ENCODE results near the gene CLASRP. TPM values are rescaled to one million over a fixed set of nuclear protein-coding genes. Genes with fewer than 3 reads are reported as not detected.

The CLASRP gene
- total RNA-seq, 4 donors from 2014 or later, result 48.2 to 96.8 (median 95.0) TPM

GRCh38 chr19:45071969-45072790 is 33.3 kb downstream of the CLASRP start:
- intact Hi-C loops (cut with DNase I), result no loop called here
- Histone ChIP-seq H3K4me3 (replicated peaks in 1 of 3) (no peak overlapping the region), H3K27me3 (no peaks in the 10 kb centered on the region), H3K36me3 (peaks cover 36 to 40% of the 10 kb centered on the region in 2 donors), H3K27ac (no peak overlapping the region), H3K9me3 (no peaks in the 10 kb centered on the region), H3K4me1 (peaks cover 5 to 18% of the 10 kb centered on the region in 2 donors)
- TF ChIP-seq POLR2A (IDR thresholded peaks at IDR 0.05) (no peak), CTCF (IDR thresholded peaks at IDR 0.05) (no peak)
- 77 to 95% methylated on average over 10 of the region's 34 CpGs for WGBS, 2 donors
- DNase-seq, result no peak

- no peak for DNase-seq
- H3K27ac ChIP-seq, result peak overlapping the region in 2 of 3 donors; percentile 24 to 44
- H3K36me3 ChIP-seq, result peaks cover 14 to 17% of the 10 kb centered on the region in 2 donors
- WGBS, 2 donors, result 46 to 85% methylated on average over 5 to 11 of the region's 11 CpGs
- peaks cover 9 to 25% of the 10 kb centered on the region in 2 donors for H3K4me1 ChIP-seq
- intact Hi-C loops (cut with DNase I), result no loop called here
- H3K4me3 ChIP-seq (replicated peaks in 1 of 3), result peak overlapping the region in 1 of 3 donors; percentile 48
- TF ChIP-seq POLR2A (IDR thresholded peaks at IDR 0.05) (no peak), CTCF (IDR thresholded peaks at IDR 0.05) (no peak)
- no peaks in the 10 kb centered on the region for H3K27me3 ChIP-seq
- H3K9me3 ChIP-seq, result no peaks in the 10 kb centered on the region
Measured at GRCh38 chr19:45074744-45075300, 36.0 kb downstream of the CLASRP start.

GRCh38 chr19:45075301-45076028 is 36.6 kb downstream of the CLASRP start:
- no peaks in the 10 kb centered on the region for H3K9me3 ChIP-seq
- peak overlapping the region in 1 of 3 donors; percentile 48 for H3K4me3 ChIP-seq (replicated peaks in 1 of 3)
- intact Hi-C loops (cut with DNase I), result no loop called here
- TF ChIP-seq POLR2A (IDR thresholded peaks at IDR 0.05) (no peak), CTCF (IDR thresholded peaks at IDR 0.05) (no peak)
- peak overlapping the region in 2 of 3 donors; percentile 44 to 56 for H3K27ac ChIP-seq
- no peaks in the 10 kb centered on the region for H3K27me3 ChIP-seq
- peaks cover 7 to 10% of the 10 kb centered on the region in 2 donors for H3K36me3 ChIP-seq
- WGBS, 2 donors, result 7 to 14% methylated on average over 18 of the region's 26 CpGs
- DNase-seq, result peak; percentile 79 to 81
- H3K4me1 ChIP-seq, result peaks cover 12 to 31% of the 10 kb centered on the region in 2 donors

GRCh38 chr19:45076029-45076850 is 37.4 kb downstream of the CLASRP start, which contains the start of gene ZNF296:
ZNF296 (minus strand) TSS chr19:45076478; CDS start chr19:45076373, 105 bp downstream.
- TF ChIP-seq CTCF (IDR thresholded peaks at IDR 0.05), result no peak
- peak in 1 of 2 donors; percentile 72 for TF ChIP-seq POLR2A (IDR thresholded peaks at IDR 0.05)
- 13 to 24% methylated on average over 7 to 15 of the region's 81 CpGs for WGBS, 2 donors
- H3K4me3 ChIP-seq (replicated peaks in 1 of 3), result peak within 1 kb of the TSS in 1 of 3 donors; percentile 48

More at GRCh38 chr19:45076029-45076850, 37.4 kb downstream of the CLASRP start, which contains the start of gene ZNF296:
- Histone ChIP-seq H3K27me3 (no peaks in the 10 kb centered on the region), H3K36me3 (peaks cover 0 to 4% of the 10 kb centered on the region in 2 donors), H3K27ac (peak within 1 kb of the TSS in 1 of 3 donors; percentile 56), H3K9me3 (no peaks in the 10 kb centered on the region), H3K4me1 (peaks cover 12 to 37% of the 10 kb centered on the region in 2 donors)
- peak; percentile 79 to 81 for DNase-seq
- intact Hi-C loops (cut with DNase I), result no loop called here
